Psoas muscle (tissue), 7 donors: Measurements from ENCODE around the gene ARHGDIG. TPM values are rescaled to one million over a fixed set of nuclear protein-coding genes. Genes with fewer than 3 reads are reported as not detected.

ENCODE experiments used
- polyA plus RNA-seq, 3 donors: library from polyadenylated mRNA; stranded (reverse); fragments of 200-250 nt; gene quantifications; one replicate each; pipeline ENCODE4 v1.2.3, GENCODE V29; 2013
- total RNA-seq, 4 donors: library from RNA; stranded (reverse); fragmentation: NEBNext Ultra II Directional in 2 of 4; extraction: Animal tissue kit (Norgen Biotek cat#: 25700) in 2 of 4; gene quantifications; one replicate each; pipeline versions ENCODE4 v1.2.1 to v1.2.4, GENCODE V29; 2021 to 2023
- donor health status: healthy with polysubstance abuse.
- donor health status: DM: no; HTN: no; CAD: no; lungs with moderate emphysema.
- donor health status: Bipolar disorder and iron deficiency.
- donor health status: healthy.
- donor health status: DM: no; HTN: no; CAD: no.
- donor health status: DM: no; HTN: no; CAD: no.
- donor health status: DM: yes; HTN: yes; CAD: no.

The ARHGDIG gene
- total and polyA plus RNA-seq, 7 donors, result 0.12 to 4.1 (median 0.44) TPM; not detected in 1

Other genes starting within 250 kb of the ARHGDIG start
- 10 to 100 TPM in 2 of 4 donors, 1 to 10 TPM in 2; 5.8 to 16.2 (median 9.0) TPM for gene POLR3K, start 227.0 kb upstream of the ARHGDIG start, total RNA-seq
- 10 to 100 TPM in 2 of 3 donors, 1 to 10 TPM in 1; 8.9 to 17.5 (median 11.7) TPM for gene POLR3K, start 227.0 kb upstream of the ARHGDIG start, polyA plus RNA-seq
- gene SNRNP25, start 226.8 kb upstream of the ARHGDIG start, total RNA-seq, result 10 to 100 TPM; 40.0 to 62.0 (median 48.9) TPM
- 10 to 100 TPM; 65.3 to 82.2 (median 70.5) TPM for gene SNRNP25, start 226.8 kb upstream of the ARHGDIG start, polyA plus RNA-seq
- gene RHBDF1, start 208.0 kb upstream of the ARHGDIG start, total RNA-seq, result 10 to 100 TPM in 3 of 4 donors, 1 to 10 TPM in 1; 9.0 to 24.8 (median 20.8) TPM
- gene RHBDF1, start 208.0 kb upstream of the ARHGDIG start, polyA plus RNA-seq, result 10 to 100 TPM; 11.4 to 22.2 (median 15.3) TPM
- 10 to 100 TPM; 23.0 to 43.1 (median 37.8) TPM for gene MPG, start 202.4 kb upstream of the ARHGDIG start, total RNA-seq
- gene MPG, start 202.4 kb upstream of the ARHGDIG start, polyA plus RNA-seq, result 10 to 100 TPM; 53.8 to 68.1 (median 57.7) TPM
- 10 to 100 TPM; 21.2 to 31.2 (median 30.3) TPM for gene NPRL3, start 141.9 kb upstream of the ARHGDIG start, total RNA-seq
- 10 to 100 TPM; 13.9 to 23.7 (median 22.1) TPM for gene NPRL3, start 141.9 kb upstream of the ARHGDIG start, polyA plus RNA-seq
- gene HBZ, start 127.9 kb upstream of the ARHGDIG start, total RNA-seq, result not detected
- gene HBZ, start 127.9 kb upstream of the ARHGDIG start, polyA plus RNA-seq, result under 1 TPM; 0.05 to 0.12 (median 0.11) TPM
- 1 to 10 TPM in 1 of 4 donors, not detected in 3; 2.9 TPM for gene HBM, start 114.6 kb upstream of the ARHGDIG start, total RNA-seq
- not detected for gene HBM, start 114.6 kb upstream of the ARHGDIG start, polyA plus RNA-seq
- gene HBA2, start 107.7 kb upstream of the ARHGDIG start, total RNA-seq, result 1,000 to 10,000 TPM in 1 of 4 donors, 100 to 1,000 TPM in 1, 10 to 100 TPM in 2; 11.9 to 1,244 (median 122) TPM
- 10 to 100 TPM; 18.5 to 24.9 (median 22.9) TPM for gene HBA2, start 107.7 kb upstream of the ARHGDIG start, polyA plus RNA-seq
- gene HBA1, start 103.9 kb upstream of the ARHGDIG start, total RNA-seq, result 1,000 to 10,000 TPM in 1 of 4 donors, 100 to 1,000 TPM in 1, 10 to 100 TPM in 2; 22.5 to 1,513 (median 169) TPM
- gene HBA1, start 103.9 kb upstream of the ARHGDIG start, polyA plus RNA-seq, result 10 to 100 TPM in 1 of 3 donors, 1 to 10 TPM in 2; 6.1 to 10.3 (median 8.2) TPM
- gene HBQ1, start 100.1 kb upstream of the ARHGDIG start, total RNA-seq, result under 1 TPM in 1 of 4 donors, not detected in 3; 0.58 TPM
- not detected for gene HBQ1, start 100.1 kb upstream of the ARHGDIG start, polyA plus RNA-seq
- 10 to 100 TPM; 23.8 to 30.3 (median 27.1) TPM for gene LUC7L, start 51.1 kb upstream of the ARHGDIG start, total RNA-seq
- gene LUC7L, start 51.1 kb upstream of the ARHGDIG start, polyA plus RNA-seq, result 10 to 100 TPM; 36.3 to 58.9 (median 36.7) TPM
- gene FAM234A, start 45.8 kb upstream of the ARHGDIG start, total RNA-seq, result 100 to 1,000 TPM; 108 to 154 (median 120) TPM
- gene FAM234A, start 45.8 kb upstream of the ARHGDIG start, polyA plus RNA-seq, result 100 to 1,000 TPM in 1 of 3 donors, 10 to 100 TPM in 2; 54.2 to 198 (median 98.4) TPM
- 1 to 10 TPM in 3 of 4 donors, under 1 TPM in 1; 0.92 to 2.6 (median 1.3) TPM for gene RGS11, start 4.6 kb upstream of the ARHGDIG start, total RNA-seq
- under 1 TPM; 0.20 to 0.69 (median 0.46) TPM for gene RGS11, start 4.6 kb upstream of the ARHGDIG start, polyA plus RNA-seq
- under 1 TPM in 1 of 4 donors, not detected in 3; 0.90 TPM for gene PDIA2, start 2.6 kb downstream of the ARHGDIG start, total RNA-seq
- under 1 TPM in 2 of 3 donors, not detected in 1; 0.08 to 0.14 TPM for gene PDIA2, start 2.6 kb downstream of the ARHGDIG start, polyA plus RNA-seq
- 10 to 100 TPM; 12.1 to 23.2 (median 22.8) TPM for gene AXIN1, start 72.1 kb downstream of the ARHGDIG start, total RNA-seq
- 10 to 100 TPM; 23.5 to 32.3 (median 29.5) TPM for gene AXIN1, start 72.1 kb downstream of the ARHGDIG start, polyA plus RNA-seq
- 10 to 100 TPM; 55.4 to 68.8 (median 55.9) TPM for gene MRPL28, start 89.9 kb downstream of the ARHGDIG start, total RNA-seq
- gene MRPL28, start 89.9 kb downstream of the ARHGDIG start, polyA plus RNA-seq, result 100 to 1,000 TPM in 1 of 3 donors, 10 to 100 TPM in 2; 67.1 to 126 (median 86.8) TPM
- 10 to 100 TPM; 27.2 to 34.7 (median 32.2) TPM for gene PGAP6, start 101.4 kb downstream of the ARHGDIG start, total RNA-seq
- 10 to 100 TPM; 26.0 to 46.9 (median 42.1) TPM for gene PGAP6, start 101.4 kb downstream of the ARHGDIG start, polyA plus RNA-seq
- gene NME4, start 116.6 kb downstream of the ARHGDIG start, total RNA-seq, result 10 to 100 TPM; 19.5 to 39.7 (median 29.6) TPM
- 10 to 100 TPM; 16.0 to 30.7 (median 22.7) TPM for gene NME4, start 116.6 kb downstream of the ARHGDIG start, polyA plus RNA-seq
- gene DECR2, start 121.3 kb downstream of the ARHGDIG start, total RNA-seq, result 10 to 100 TPM; 13.9 to 22.9 (median 19.6) TPM
- 10 to 100 TPM; 14.1 to 18.1 (median 15.8) TPM for gene DECR2, start 121.3 kb downstream of the ARHGDIG start, polyA plus RNA-seq
- 10 to 100 TPM; 44.7 to 89.5 (median 71.5) TPM for gene RAB11FIP3, start 145.1 kb downstream of the ARHGDIG start, total RNA-seq
- gene RAB11FIP3, start 145.1 kb downstream of the ARHGDIG start, polyA plus RNA-seq, result 10 to 100 TPM; 20.3 to 26.1 (median 26.1) TPM
- gene CAPN15, start 247.1 kb downstream of the ARHGDIG start, total RNA-seq, result 10 to 100 TPM; 15.5 to 32.1 (median 26.8) TPM
- gene CAPN15, start 247.1 kb downstream of the ARHGDIG start, polyA plus RNA-seq, result 10 to 100 TPM; 14.9 to 26.4 (median 22.6) TPM